ACC112 (cell line): ENCODE measurements around the gene TUBGCP2.

Experiments
- H2AFZ ChIP-seq: fragments of 200-600 bp; sonication (generic); one replicate; pipeline ENCODE4 v1.6.0; 2017; ENCODE audit warnings: antibody characterized with exemption, low read length; ENCODE audit not compliant: unreplicated experiment
- H3K27ac ChIP-seq: fragments of 200-600 bp; sonication (generic); 2 replicates; pipeline ENCODE4 v1.5.1; 2014; ENCODE audit warnings: low read depth, mild to moderate bottlenecking, antibody characterized with exemption, low read length, moderate library complexity
- H3K27me3 ChIP-seq: fragments of 200-600 bp; sonication (generic); 2 replicates; pipeline ENCODE4 v1.6.1; 2014; ENCODE audit warnings: mild to moderate bottlenecking, antibody characterized with exemption, low read length, moderate library complexity, mixed read lengths; ENCODE audit not compliant: insufficient read depth
- H3K36me3 ChIP-seq: fragments of 200-600 bp; sonication (generic); 2 replicates; pipeline ENCODE4 v1.6.1; 2016; ENCODE audit warnings: mild to moderate bottlenecking, antibody characterized with exemption, low read length, moderate library complexity, mixed read lengths; ENCODE audit not compliant: insufficient read depth
- H3K4me1 ChIP-seq: fragments of 200-600 bp; sonication (generic); one replicate; pipeline ENCODE4 v1.6.1; 2016; ENCODE audit warnings: low read length, mixed read lengths; ENCODE audit not compliant: insufficient read depth, unreplicated experiment, control insufficient read depth
- H3K4me3 ChIP-seq: fragments of 200-600 bp; sonication (generic); 2 replicates; pipeline ENCODE4 v1.5.1; 2014; ENCODE audit warnings: mild to moderate bottlenecking, low read depth, low read length
- H3K79me2 ChIP-seq: fragments of 200-600 bp; sonication (generic); one replicate; pipeline ENCODE4 v1.6.0; 2016; ENCODE audit warnings: low read length; ENCODE audit not compliant: control insufficient read depth, unreplicated experiment, insufficient read depth

The TUBGCP2 gene

DNA sequence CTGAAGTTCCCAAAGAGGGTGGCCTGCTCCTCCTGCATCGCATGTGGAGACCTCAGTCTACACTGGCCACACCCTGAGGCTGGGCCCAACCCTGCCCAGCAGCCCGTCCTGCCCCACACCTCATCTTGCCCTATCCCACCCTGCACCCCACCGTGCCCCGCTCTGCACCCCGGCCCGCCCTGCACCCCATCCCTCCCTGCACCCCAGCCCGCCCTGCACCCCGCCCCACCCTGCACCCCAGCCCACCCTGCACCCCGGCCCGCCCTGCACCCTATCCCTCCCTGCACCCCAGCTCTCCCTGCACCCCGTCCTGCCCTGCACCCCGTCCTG lies 56.5 kb downstream of the TUBGCP2 start:
- Histone ChIP-seq H3K4me3 (no peak overlapping the region), H3K36me3 (no peaks in the 10 kb centered on the region), H3K4me1 (no peaks in the 10 kb centered on the region), H3K27me3 (peaks cover 4% of the 10 kb centered on the region; the same call in 1 of the 2 replicates), H3K27ac (no peak overlapping the region), H3K79me2 (no peaks in the 10 kb centered on the region), H2AFZ (no peak overlapping the region)

DNA sequence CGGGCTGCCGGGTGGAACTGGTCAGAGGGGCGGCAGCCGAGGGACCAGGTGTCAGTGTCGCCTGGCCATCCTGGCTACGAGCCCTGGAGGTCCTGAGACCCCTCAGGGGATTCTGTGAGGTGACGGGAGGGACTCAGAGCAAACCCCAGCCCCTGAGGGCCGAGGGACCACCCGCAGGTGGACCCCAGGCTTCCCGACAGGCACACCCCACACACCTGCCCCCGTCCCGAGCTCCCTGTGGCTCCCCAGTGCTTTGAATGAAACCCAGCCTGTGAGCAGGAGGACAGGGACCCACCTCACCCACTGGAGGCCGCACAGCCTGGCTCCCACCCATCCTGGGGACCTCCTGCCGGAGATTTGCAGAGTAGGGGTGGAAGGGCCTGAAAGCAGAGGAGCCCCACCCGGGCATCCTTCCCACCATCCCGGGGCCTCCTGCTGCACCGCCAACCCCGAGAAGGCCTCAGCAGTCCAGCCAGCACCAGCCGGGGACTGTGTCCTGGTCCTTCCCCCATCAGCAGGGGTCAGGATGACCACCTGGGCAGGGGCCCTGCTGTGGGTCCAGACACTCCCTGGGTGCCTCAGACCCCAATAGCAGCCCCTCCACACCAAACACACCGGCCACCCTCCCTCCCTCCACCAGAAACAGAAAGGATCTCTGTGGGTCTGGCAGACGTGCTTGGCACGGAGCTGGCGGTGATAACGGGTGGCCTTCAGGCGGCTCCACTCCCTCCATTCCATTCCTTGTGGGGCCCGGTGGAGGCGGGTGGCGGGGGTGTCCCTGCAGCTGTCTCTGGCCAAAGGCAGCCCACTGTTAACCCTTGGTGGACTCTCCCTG lies 57.1 kb downstream of the TUBGCP2 start:
- Histone ChIP-seq H3K4me3 (no peak overlapping the region), H3K27ac (no peak overlapping the region), H3K79me2 (no peaks in the 10 kb centered on the region), H3K4me1 (no peaks in the 10 kb centered on the region), H2AFZ (no peak overlapping the region), H3K27me3 (peaks cover 4% of the 10 kb centered on the region; the same call in 1 of the 2 replicates), H3K36me3 (no peaks in the 10 kb centered on the region)

DNA sequence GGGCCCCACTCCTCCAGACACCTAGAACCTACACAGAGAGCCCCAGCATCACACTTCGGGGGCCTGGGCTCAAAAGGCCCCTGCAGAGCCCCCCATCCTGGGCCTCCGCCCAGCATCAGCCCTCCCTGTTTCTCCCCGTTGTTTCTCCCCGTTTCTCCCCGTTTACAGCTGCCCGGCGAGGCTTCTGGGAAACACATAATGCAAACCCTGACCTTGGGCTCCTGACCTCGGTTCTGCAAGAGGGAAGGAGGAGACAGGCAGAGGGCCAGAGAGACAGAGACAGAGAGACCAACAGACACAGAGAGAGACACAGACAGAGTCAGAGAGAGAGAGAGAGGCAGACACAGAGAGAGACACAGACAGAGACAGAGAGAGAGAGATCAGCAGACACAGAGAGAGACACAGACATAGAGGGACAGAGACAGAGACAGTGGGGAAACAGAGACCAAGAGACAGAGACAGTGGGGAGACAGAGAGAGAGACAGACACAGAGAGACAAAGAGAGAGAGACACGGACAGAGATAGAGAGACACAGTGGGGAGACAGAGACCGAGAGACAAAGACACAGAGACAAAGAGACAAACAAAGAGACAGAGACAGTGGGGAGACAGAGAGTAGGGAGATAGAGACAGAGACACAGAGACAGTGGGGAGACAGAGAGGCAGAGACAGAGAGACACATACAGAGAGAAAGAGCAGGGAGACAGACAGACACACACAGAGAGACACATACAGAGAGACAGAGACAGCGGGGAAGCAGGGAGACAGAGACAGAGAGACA lies 58.5 kb downstream of the TUBGCP2 start:
- H3K27ac ChIP-seq: no peak overlapping the region
- no peak overlapping the region for H3K4me3 ChIP-seq
- H3K27me3 ChIP-seq: peaks cover 4% of the 10 kb centered on the region; the same call in 1 of the 2 replicates
- H3K4me1 ChIP-seq: no peaks in the 10 kb centered on the region
- H2AFZ ChIP-seq: no peak overlapping the region
- no peaks in the 10 kb centered on the region for H3K79me2 ChIP-seq
- no peaks in the 10 kb centered on the region for H3K36me3 ChIP-seq

DNA sequence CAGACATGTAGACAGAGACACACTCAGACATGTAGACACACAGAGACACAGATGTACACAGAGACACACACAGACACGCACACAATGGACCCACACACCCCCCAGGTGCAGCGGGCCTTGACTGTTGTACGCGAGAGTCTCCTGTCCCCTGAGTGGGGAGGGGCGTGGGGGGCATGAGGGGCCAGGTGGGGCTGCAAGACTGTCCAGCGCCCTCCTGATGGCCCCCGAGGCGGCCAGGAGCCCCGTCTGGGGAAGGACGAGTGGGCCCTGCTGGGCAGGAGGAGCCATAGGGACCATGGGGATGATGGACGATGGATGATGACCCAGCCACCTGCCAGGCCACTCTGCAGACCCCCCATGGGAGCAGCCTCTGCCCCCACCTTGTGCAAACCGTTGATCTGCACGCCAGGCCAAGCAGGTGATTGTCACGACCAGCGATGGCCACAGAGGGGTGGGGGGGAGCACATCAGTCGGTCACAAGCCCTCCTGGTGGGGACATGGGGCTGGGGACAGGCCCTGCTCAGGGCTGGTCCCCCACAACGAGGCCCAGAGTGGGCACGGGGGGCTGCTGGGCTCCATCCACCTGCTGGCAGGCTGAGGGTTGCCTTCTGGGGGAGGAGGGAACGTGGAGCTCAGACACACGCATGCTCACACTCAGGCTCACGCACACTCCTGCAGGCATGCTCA lies 59.4 kb downstream of the TUBGCP2 start:
- no peaks in the 10 kb centered on the region for H3K79me2 ChIP-seq
- H3K36me3 ChIP-seq: no peaks in the 10 kb centered on the region
- no peaks in the 10 kb centered on the region for H3K4me1 ChIP-seq
- H3K27ac ChIP-seq: no peak overlapping the region
- H2AFZ ChIP-seq: no peak overlapping the region
- no peak overlapping the region for H3K4me3 ChIP-seq
- peaks cover 4% of the 10 kb centered on the region; the same call in 1 of the 2 replicates for H3K27me3 ChIP-seq

DNA sequence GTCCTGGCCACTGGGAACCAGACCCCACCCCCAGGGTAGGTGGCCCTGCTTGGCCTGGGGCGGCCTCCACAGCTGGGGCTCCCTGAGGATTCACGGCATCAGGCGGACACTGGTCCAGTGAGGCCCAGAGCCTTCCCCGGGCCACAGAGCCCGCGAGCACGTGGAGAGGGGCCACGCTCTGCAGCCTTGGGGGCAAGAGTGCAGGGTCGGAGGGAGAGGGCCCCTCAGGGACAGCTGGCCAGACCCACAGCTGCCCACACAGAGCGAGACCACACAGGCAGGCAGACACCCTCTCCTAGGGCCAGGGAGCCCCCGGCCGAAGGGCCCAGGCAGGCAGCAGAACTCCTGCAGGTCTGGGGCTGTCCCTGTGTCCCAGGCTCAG lies 60.3 kb downstream of the TUBGCP2 start:
- Histone ChIP-seq H3K27me3 (peaks cover 4% of the 10 kb centered on the region; the same call in 1 of the 2 replicates), H2AFZ (no peak overlapping the region)

DNA sequence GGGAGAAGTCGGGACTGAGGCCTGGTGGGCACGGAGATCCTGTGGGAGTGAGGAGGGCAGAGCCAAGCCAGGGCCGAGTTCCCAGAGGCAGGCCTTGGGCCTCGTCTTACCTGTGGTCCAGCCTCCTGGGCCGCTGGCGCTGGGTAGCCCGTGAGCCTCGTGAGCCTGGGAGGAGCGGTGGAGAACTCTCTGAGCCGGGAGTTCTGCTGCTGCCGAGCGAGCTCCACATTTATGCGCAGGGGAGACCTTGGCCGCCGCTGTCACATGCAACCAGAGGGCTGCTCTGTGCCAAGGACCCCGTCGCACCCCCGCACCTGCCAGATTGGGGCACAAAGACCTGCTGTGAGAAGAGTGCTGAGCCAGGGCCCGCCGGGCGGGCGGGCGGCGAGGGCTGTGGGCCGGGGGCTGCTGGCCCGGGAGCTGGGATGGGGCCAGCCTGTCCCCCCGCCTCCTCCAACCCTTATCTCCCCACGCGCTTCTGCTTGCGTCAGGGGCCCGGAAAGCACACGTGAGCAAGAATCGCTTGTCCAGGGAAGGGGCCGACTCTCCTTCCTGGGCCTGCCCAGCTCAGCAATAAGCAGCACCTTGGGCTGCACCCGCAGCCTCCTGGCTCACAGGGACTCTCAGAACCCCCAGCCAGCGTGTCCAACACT lies 60.9 kb downstream of the TUBGCP2 start:
- Histone ChIP-seq H3K4me3 (no peak overlapping the region), H3K79me2 (no peaks in the 10 kb centered on the region), H3K36me3 (no peaks in the 10 kb centered on the region), H3K27me3 (peaks cover 7% of the 10 kb centered on the region; the same call in 1 of the 2 replicates), H2AFZ (no peak overlapping the region), H3K27ac (no peak overlapping the region), H3K4me1 (no peaks in the 10 kb centered on the region)

More for the DNA sequence above, 60.3 kb downstream of the TUBGCP2 start:
- no peaks in the 10 kb centered on the region for H3K4me1 ChIP-seq
- no peak overlapping the region for H3K27ac ChIP-seq
- H3K4me3 ChIP-seq: no peak overlapping the region
- H3K36me3 ChIP-seq: no peaks in the 10 kb centered on the region
- no peaks in the 10 kb centered on the region for H3K79me2 ChIP-seq

DNA sequence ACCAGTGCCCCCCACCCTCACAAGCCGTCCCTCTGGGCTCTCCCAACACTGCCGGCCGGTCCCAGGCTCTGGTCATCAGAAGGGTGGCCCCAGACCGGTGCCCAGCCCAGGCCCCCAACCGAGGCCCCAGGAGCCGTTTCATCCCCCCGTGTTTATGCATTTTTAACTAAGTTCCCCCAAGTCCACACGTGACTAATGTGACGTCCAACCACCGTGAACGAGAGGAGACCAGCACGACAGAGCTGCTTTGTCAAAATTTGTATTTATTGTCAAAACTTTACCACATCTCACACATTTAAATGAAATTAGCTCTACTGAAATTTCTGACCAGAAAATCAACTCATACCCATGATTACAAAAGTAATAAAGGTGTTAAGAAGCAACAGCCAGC lies 62.4 kb downstream of the TUBGCP2 start:
- Histone ChIP-seq H3K27ac (no peak overlapping the region), H3K4me1 (no peaks in the 10 kb centered on the region), H3K79me2 (no peaks in the 10 kb centered on the region), H3K36me3 (no peaks in the 10 kb centered on the region), H2AFZ (no peak overlapping the region), H3K27me3 (peaks cover 13% of the 10 kb centered on the region; the same call in 1 of the 2 replicates), H3K4me3 (no peak overlapping the region)

DNA sequence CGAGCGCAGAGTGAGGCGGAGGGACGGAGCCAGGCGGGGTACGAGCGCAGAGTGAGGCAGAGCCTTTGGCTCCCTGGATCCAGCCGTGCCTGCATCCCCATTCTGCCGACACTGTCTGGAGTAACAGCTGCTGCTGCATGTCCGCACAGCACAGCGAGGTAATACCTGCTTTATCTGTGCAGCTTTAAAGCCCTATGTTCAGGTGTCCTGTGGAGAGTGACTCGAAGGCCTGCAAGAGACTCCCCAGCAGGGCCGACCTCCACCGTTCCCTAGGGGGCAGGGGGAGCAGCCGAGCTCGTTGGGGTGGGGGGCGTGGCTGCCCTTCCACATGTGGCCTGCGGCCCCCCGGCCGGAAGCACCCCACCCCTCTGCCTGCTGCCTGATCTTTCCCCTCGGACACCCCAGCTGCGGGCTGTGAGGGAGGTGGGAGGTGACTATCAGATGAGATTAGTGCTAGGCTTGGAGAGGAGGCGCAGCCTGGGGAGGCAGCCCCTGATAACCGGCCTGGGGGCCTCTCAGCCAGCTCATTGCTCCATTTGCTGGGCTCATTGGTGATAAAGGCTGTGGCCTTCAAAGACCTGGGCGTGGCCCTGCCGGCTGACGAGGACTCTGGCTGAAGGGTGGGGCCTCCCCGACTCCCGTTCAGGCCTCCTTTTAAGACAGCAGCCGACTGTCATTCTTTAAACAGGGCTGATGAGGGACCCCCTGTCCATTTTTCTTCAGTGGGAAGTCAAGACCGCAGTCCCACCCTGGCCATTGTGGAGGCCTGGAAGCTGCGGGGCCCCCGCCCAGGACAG lies 63.0 kb downstream of the TUBGCP2 start:
- no peak overlapping the region for H3K4me3 ChIP-seq

DNA sequence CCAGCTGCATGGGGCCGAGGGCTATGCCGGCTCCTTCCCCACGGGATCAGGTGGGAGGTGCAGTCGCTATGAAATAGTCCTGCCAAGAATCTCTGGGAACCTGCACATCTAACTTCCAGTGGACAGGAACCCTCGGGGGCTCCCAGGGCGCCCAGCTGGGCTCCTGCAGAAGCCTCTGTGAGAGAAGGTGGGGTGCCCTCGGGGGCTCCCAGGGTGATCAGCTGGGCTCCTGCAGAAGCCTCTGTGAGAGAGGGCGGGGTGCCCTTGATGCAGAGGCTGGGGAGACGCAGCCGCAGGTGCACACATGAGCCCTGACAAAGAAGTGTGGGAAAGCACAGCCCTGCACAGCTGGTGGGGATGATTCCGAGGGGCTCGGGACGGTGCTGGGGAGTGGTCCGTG lies 65.1 kb downstream of the TUBGCP2 start:
- no peak overlapping the region for H2AFZ ChIP-seq
- H3K27me3 ChIP-seq: peaks cover 25% of the 10 kb centered on the region
- no peak overlapping the region for H3K4me3 ChIP-seq
- H3K79me2 ChIP-seq: no peaks in the 10 kb centered on the region
- no peaks in the 10 kb centered on the region for H3K4me1 ChIP-seq
- H3K36me3 ChIP-seq: no peaks in the 10 kb centered on the region
- no peak overlapping the region for H3K27ac ChIP-seq

More for the DNA sequence above, 63.0 kb downstream of the TUBGCP2 start:
- no peak overlapping the region for H3K27ac ChIP-seq
- no peaks in the 10 kb centered on the region for H3K79me2 ChIP-seq
- no peaks in the 10 kb centered on the region for H3K36me3 ChIP-seq
- H3K27me3 ChIP-seq: peaks cover 15% of the 10 kb centered on the region; the same call in 1 of the 2 replicates
- H3K4me1 ChIP-seq: no peaks in the 10 kb centered on the region
- no peak overlapping the region for H2AFZ ChIP-seq
